Gastroesophageal sphincter (tissue), 4 donors: ENCODE measurements around the gene SCAF8. TPM values are rescaled to one million over a fixed set of nuclear protein-coding genes. Genes with fewer than 3 reads are reported as not detected.
A peak's percentile ranks its signal among the peaks of the same experiment; 100 is the strongest.
"Not testable (repeated sequence)": the region's sequence is repeated elsewhere in the genome, so short reads cannot be mapped to it uniquely, and the experiment has no call there.

Source experiments
- ATAC-seq: fragments of 150-250 bp; one replicate; pipeline ENCODE4 v1.9.1; 2016; ENCODE audit warnings: mild to moderate bottlenecking, moderate library complexity
- H3K27ac ChIP-seq, 4 donors: fragments of 200-600 bp; sonication (generic) in 3 of 4; 1 replicate in 3 of 4; 2 replicates in 1 of 4; pipeline ENCODE4 v1.5.1; 2016 to 2019
- H3K27me3 ChIP-seq: fragments of 200-600 bp; sonication (generic); one replicate; pipeline ENCODE4 v1.5.1; 2019
- H3K36me3 ChIP-seq, 2 donors: fragments of 200-600 bp; sonication (generic); one replicate each; pipeline ENCODE4 v1.5.1; 2019; ENCODE audit warnings: control low read depth in 1 of 2
- H3K4me1 ChIP-seq, 3 donors: fragments of 200-600 bp; sonication (generic); 1 replicate in 2 of 3; 2 replicates in 1 of 3; pipeline ENCODE4 v1.5.1; 2016 to 2019; ENCODE audit warnings: control low read depth in 2 of 3
- H3K4me3 ChIP-seq, 2 donors: fragments of 200-600 bp; sonication (generic); one replicate each; pipeline ENCODE4 v1.5.1; 2019; ENCODE audit warnings: mild to moderate bottlenecking in 1 of 2, moderate library complexity in 1 of 2
- H3K9me3 ChIP-seq, 3 donors: fragments of 200-600 bp; sonication (generic); one replicate each; pipeline ENCODE4 v1.5.1; 2017 to 2019; ENCODE audit warnings: control low read depth in 2 of 3
- EP300 ChIP-seq: sonication (generic); formaldehyde crosslinking; IDR thresholded peaks from one replicate; pipeline ENCODE4 v1.6.1; 2017; ENCODE audit warnings: antibody characterized with exemption, mild to moderate bottlenecking
- POLR2A ChIP-seq, 2 donors: fragments of 450-650 bp; IDR thresholded peaks; one replicate each; pipeline ENCODE4 v1.6.1; 2017; ENCODE audit warnings: antibody characterized with exemption in 2 of 2, mild to moderate bottlenecking in 2 of 2, moderate library complexity in 1 of 2
- POLR2AphosphoS5 ChIP-seq: sonication (generic); formaldehyde crosslinking; IDR thresholded peaks from one replicate; pipeline ENCODE4 v1.6.1; 2017; ENCODE audit warnings: antibody characterized with exemption
- WGBS, 2 donors: methylation state at CpG; one replicate each; pipeline ENCODE4 v1.1.5; 2018; ENCODE audit warnings: low coverage in 1 of 2; 5-methylcytosine and 5-hydroxymethylcytosine counted together
- total RNA-seq, 4 donors: library from RNA; depleted of rRNA; stranded (reverse); fragments of >200 nt; gene quantifications; one replicate each; pipeline ENCODE4 v1.1.0, GENCODE V29; 2016
- TF ChIP-seq, protein P1 (sequence below), 4 experiments: fragments of 200-600 bp in 2 of 4; fragments of 450-650 bp in 2 of 4; sonication (generic) in 1 of 4; IDR thresholded peaks; one replicate each; pipeline ENCODE4 v1.5.1; 2017 to 2019; ENCODE audit warnings: antibody characterized with exemption in 4 of 4, mild to moderate bottlenecking in 2 of 4, moderate library complexity in 2 of 4

The SCAF8 gene
- total RNA-seq, 4 donors from 2014 or later, result 38.5 to 56.8 (median 42.5) TPM

DNA sequence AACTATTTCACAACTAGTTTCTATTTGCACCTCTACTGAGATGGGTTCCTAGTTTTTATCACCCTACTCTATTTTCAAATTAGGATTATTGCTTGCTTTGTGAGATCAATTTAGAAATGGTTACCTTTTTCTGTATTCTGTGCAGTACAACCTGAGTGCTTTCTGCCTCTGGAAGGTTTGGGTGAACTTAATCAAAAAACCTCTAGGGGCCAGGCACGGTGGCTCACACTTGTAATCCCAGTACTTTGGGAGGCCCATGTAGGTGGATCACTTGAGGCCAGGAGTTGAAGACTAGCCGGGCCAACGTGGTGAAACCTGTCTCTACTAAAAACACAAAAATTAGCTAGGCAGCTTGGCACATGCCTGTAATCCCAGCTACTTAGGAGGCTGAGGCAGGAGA is 63.3 kb downstream of the SCAF8 start:
- H3K4me3 ChIP-seq, result no peak overlapping the region
- no peak overlapping the region for H3K27ac ChIP-seq
- H3K36me3 ChIP-seq, result peaks cover 0 to 56% of the 10 kb centered on the region in 2 donors
- no peaks in the 10 kb centered on the region for H3K27me3 ChIP-seq
- no CpG with 5 or more reads among the region's 3 CpGs for WGBS, 2 donors
- ATAC-seq, result no peak
- H3K4me1 ChIP-seq, result peaks cover 0 to 17% (median 0%) of the 10 kb centered on the region in 3 donors
- no peaks in the 10 kb centered on the region for H3K9me3 ChIP-seq
- no peak for TF ChIP-seq POLR2AphosphoS5
- no peak for TF ChIP-seq EP300
- no peak for TF ChIP-seq POLR2A (IDR thresholded peaks at IDR 0.05)

DNA sequence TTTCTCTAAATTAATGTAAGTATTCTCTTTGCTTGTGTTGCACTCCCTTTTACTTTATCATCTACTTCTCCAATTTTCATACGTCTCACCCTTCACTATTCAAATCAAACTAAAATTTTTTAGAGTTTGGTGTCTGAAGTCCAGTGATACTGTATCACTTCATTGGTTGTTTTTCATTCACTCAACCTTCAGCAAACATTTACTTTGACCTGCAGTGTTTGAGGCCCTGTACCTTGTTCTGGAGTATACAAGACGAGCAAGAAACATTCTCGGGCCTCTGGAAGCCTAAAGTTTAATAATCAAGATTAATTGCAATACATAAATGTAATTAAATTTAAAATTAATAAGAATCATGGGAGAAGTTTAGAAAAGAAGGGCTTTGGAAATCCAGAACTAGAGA is 64.6 kb downstream of the SCAF8 start:
- Histone ChIP-seq H3K9me3 (no peaks in the 10 kb centered on the region), H3K27ac (no peak overlapping the region), H3K27me3 (no peaks in the 10 kb centered on the region), H3K36me3 (peaks cover 0 to 61% of the 10 kb centered on the region in 2 donors), H3K4me3 (no peak overlapping the region), H3K4me1 (peaks cover 0 to 8% (median 0%) of the 10 kb centered on the region in 3 donors)
- TF ChIP-seq, protein P1, sequence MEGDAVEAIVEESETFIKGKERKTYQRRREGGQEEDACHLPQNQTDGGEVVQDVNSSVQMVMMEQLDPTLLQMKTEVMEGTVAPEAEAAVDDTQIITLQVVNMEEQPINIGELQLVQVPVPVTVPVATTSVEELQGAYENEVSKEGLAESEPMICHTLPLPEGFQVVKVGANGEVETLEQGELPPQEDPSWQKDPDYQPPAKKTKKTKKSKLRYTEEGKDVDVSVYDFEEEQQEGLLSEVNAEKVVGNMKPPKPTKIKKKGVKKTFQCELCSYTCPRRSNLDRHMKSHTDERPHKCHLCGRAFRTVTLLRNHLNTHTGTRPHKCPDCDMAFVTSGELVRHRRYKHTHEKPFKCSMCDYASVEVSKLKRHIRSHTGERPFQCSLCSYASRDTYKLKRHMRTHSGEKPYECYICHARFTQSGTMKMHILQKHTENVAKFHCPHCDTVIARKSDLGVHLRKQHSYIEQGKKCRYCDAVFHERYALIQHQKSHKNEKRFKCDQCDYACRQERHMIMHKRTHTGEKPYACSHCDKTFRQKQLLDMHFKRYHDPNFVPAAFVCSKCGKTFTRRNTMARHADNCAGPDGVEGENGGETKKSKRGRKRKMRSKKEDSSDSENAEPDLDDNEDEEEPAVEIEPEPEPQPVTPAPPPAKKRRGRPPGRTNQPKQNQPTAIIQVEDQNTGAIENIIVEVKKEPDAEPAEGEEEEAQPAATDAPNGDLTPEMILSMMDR (IDR thresholded peaks at IDR 0.05), result no peak
- no peak for TF ChIP-seq POLR2AphosphoS5
- TF ChIP-seq POLR2A (IDR thresholded peaks at IDR 0.05), result no peak
- no peak for TF ChIP-seq EP300
- ATAC-seq, result no peak
- 87% methylated on average over 3 of the region's 3 CpGs; no CpG with 5 or more reads in 1 of the 2 donors for WGBS, 2 donors

DNA sequence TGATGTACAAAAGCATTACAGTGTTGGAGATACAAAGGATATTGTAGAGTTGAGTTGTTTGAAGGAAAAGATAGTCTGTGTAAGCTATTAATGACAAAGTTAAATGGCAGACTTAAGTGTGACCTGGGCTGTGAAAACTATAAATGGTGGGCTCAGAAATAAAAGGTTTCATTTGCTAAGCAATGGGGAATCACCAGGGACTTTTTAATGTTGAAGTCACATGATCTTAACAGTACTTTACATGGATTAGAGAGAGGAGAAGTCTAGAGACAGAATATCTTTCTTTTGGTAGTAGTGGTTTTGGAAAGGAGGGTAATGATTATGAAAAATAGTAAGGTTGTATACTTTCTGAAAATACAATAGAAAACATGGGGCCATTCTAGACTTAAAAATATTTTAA is 67.1 kb downstream of the SCAF8 start:
- Histone ChIP-seq H3K27me3 (no peaks in the 10 kb centered on the region), H3K27ac (no peak overlapping the region), H3K36me3 (peaks cover 0 to 57% of the 10 kb centered on the region in 2 donors), H3K4me3 (no peak overlapping the region), H3K9me3 (no peaks in the 10 kb centered on the region), H3K4me1 (peaks cover 0 to 8% (median 0%) of the 10 kb centered on the region in 3 donors)
- no peak for ATAC-seq
- TF ChIP-seq POLR2A (IDR thresholded peaks at IDR 0.05) (no peak), POLR2AphosphoS5 (no peak), EP300 (no peak)
- TF ChIP-seq, protein P1 (IDR thresholded peaks at IDR 0.05), result no peak

DNA sequence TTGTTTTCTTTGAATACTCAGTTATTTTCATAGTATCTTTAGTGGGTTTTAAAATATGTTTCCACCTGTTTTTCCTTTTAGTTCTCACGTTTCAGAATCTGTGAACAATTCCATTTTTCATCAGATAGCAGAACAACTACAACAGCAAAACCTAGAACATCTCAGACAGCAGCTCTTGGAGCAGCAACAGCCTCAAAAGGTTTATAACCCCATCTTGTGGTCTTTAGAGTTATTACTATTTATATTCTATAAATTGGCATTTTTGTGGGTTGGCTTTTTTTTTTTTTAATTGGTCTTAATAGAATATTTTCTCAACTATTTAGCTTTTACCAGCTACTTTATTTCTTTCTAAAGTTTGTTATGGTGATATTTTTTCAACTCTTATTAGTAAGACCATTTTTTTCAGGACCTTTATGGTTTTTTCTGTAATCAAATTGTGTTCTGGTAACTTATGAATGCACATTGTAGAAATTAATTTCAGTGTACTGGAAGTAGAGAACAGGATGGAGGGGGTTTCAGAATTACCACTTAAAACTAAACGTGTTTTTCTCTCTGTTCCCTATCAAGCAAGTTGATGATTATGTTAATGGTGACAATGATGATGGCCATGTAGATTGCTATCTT is 72.2 kb downstream of the SCAF8 start:
- Histone ChIP-seq H3K36me3 (peaks cover 8 to 57% of the 10 kb centered on the region in 2 donors), H3K27ac (no peak overlapping the region), H3K4me1 (peaks cover 0 to 11% (median 0%) of the 10 kb centered on the region in 3 donors), H3K9me3 (no peaks in the 10 kb centered on the region), H3K4me3 (no peak overlapping the region), H3K27me3 (no peaks in the 10 kb centered on the region)
- TF ChIP-seq POLR2A (IDR thresholded peaks at IDR 0.05), result no peak
- TF ChIP-seq, protein P1 (IDR thresholded peaks at IDR 0.05), result peak; percentile 30 to 62 (median 42)
- TF ChIP-seq POLR2AphosphoS5, result no peak
- ATAC-seq, result no peak
- 20% methylated on average over 2 of the region's 2 CpGs for WGBS, 2 donors

DNA sequence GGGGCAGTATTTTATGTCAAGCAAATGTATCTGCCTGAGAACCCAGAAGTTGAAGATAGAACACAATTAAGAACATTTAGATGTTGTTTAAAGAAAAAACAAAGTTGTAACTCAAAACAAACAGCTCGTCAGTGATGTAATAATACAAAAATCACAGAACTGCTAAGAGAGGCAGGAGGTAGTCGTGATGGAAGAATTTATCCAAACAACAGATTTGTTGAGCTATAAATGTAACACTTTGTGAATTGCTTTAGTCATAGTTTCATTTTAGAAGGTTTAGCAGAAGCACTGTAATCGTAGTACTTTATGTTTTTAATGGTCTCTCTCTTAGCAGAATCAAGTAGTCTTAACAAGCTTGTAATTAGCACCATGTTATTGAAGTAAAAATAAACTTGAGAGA is 73.6 kb downstream of the SCAF8 start:
- Histone ChIP-seq H3K4me1 (peaks cover 0 to 11% (median 0%) of the 10 kb centered on the region in 3 donors), H3K27me3 (no peaks in the 10 kb centered on the region), H3K36me3 (peaks cover 8 to 68% of the 10 kb centered on the region in 2 donors), H3K4me3 (no peak overlapping the region), H3K27ac (no peak overlapping the region), H3K9me3 (no peaks in the 10 kb centered on the region)
- no peak for ATAC-seq
- TF ChIP-seq, protein P1 (IDR thresholded peaks at IDR 0.05), result no peak
- TF ChIP-seq POLR2AphosphoS5, result no peak
- TF ChIP-seq POLR2A (IDR thresholded peaks at IDR 0.05), result no peak
- TF ChIP-seq EP300, result no peak
- WGBS, 2 donors, result 57 to 62% methylated on average over 3 of the region's 3 CpGs

DNA sequence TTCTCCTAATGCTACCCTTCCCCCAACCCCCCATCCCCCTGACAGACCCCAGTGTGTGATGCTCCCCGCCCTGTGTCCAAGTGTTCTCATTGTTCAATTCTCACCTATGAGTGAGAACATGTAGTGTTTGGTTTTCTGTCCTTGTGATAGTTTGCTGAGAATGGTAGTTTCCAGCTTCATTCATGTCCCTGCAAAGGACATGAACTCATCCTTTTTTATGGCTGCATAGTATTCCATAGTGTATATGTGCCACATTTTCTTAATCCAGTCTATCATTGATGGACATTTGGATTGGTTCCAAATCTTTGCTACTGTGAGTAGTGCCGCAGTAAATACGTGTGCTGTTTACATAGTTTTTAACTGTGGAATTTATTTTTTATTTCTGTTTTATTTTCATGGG is 78.4 kb downstream of the SCAF8 start:
- H3K27ac ChIP-seq, H3K4me3 ChIP-seq, H3K4me1 ChIP-seq, ATAC-seq, H3K9me3 ChIP-seq, H3K27me3 ChIP-seq: not testable (repeated sequence)
- peaks cover 13 to 87% of the 10 kb centered on the region in 2 donors for H3K36me3 ChIP-seq
- 80 to 94% methylated on average over 1 to 3 of the region's 3 CpGs for WGBS, 2 donors
